Left forelimb (tissue), 1 donor: ENCODE measurements around the gene SEPTIN5.

Experiments used
- DNase-seq: peaks from one replicate; pipeline ENCODE4 v3.0.0-alpha.2; 2018; ENCODE audit warnings: low spot score

SEPTIN5 gene

GRCh38 chr22:19748991-19749664, 34.8 kb downstream of the SEPTIN5 start:
- DNase-seq: no peak

- DNase-seq: no peak
Observed at GRCh38 chr22:19749876-19750275, 35.6 kb downstream of the SEPTIN5 start.

GRCh38 chr22:19750507-19751490, 36.5 kb downstream of the SEPTIN5 start:
- DNase-seq: no peak

GRCh38 chr22:19751497-19752245, 37.4 kb downstream of the SEPTIN5 start:
- no peak for DNase-seq

- no peak for DNase-seq
Observed at GRCh38 chr22:19753090-19753842, 39.0 kb downstream of the SEPTIN5 start.

- no peak for DNase-seq
Observed at GRCh38 chr22:19753996-19754700, 39.8 kb downstream of the SEPTIN5 start.

GRCh38 chr22:19754701-19755144, 40.4 kb downstream of the SEPTIN5 start:
- no peak for DNase-seq

- no peak for DNase-seq
Observed at GRCh38 chr22:19755145-19755710, 40.9 kb downstream of the SEPTIN5 start.

- DNase-seq: no peak
Observed at GRCh38 chr22:19755722-19756287, 41.5 kb downstream of the SEPTIN5 start.

GRCh38 chr22:19756288-19757128, 42.2 kb downstream of the SEPTIN5 start:
- DNase-seq: no peak

GRCh38 chr22:19757140-19757984, 43.1 kb downstream of the SEPTIN5 start:
- DNase-seq: no peak

- no peak for DNase-seq
Observed at GRCh38 chr22:19757985-19758895, 43.9 kb downstream of the SEPTIN5 start.

GRCh38 chr22:19758896-19759426, 44.7 kb downstream of the SEPTIN5 start:
- DNase-seq: no peak

- DNase-seq: no peak
Observed at GRCh38 chr22:19759427-19760057, 45.2 kb downstream of the SEPTIN5 start.

GRCh38 chr22:19760058-19760950, 46.0 kb downstream of the SEPTIN5 start, which contains the start of gene TBX1:
TSS of gene TBX1 (plus strand) at chr22:19760778. CDS start at chr22:19760844, 66 bp downstream.
- no peak for DNase-seq
